Neural crest cell (in vitro differentiated cells): ENCODE measurements around the gene ZNF492. TPM values are rescaled to one million over a fixed set of nuclear protein-coding genes. Genes with fewer than 3 reads are reported as not detected.
"Not testable (repeated sequence)": the region's sequence is repeated elsewhere in the genome, so short reads cannot be mapped to it uniquely, and the experiment has no call there.

Experiments used
- DNase-seq: peaks from one replicate; pipeline ENCODE4 v3.0.0; 2021; ENCODE audit warnings: low read depth, mixed read lengths, low spot score
- H3K27ac Mint-ChIP-seq: one replicate; pipeline ENCODE4 v1.8.0; 2021; ENCODE audit warnings: mild to moderate bottlenecking, mixed read lengths; ENCODE audit not compliant: unreplicated experiment
- H3K27me3 Mint-ChIP-seq: 2 replicates; pipeline ENCODE4 v1.8.0; 2021; ENCODE audit warnings: low read depth, mild to moderate bottlenecking, mixed read lengths
- H3K36me3 Mint-ChIP-seq: 2 replicates; pipeline ENCODE4 v1.8.0; 2021; ENCODE audit warnings: low read depth, mild to moderate bottlenecking, mixed read lengths
- H3K4me1 Mint-ChIP-seq: 2 replicates; pipeline ENCODE4 v1.8.0; 2021; ENCODE audit warnings: mixed read lengths
- H3K4me3 Mint-ChIP-seq: one replicate; pipeline ENCODE4 v1.8.0; 2021; ENCODE audit warnings: mild to moderate bottlenecking, mixed read lengths
- H3K9me3 Mint-ChIP-seq: 2 replicates; pipeline ENCODE4 v1.8.0; 2021; ENCODE audit warnings: mixed read lengths
- total RNA-seq: library from RNA; stranded (reverse); gene quantifications from 2 replicates; pipeline ENCODE4 v1.2.1, GENCODE V29; 2021
- TF ChIP-seq, protein P1 (sequence below): fragments of 200-600 bp; sonication (generic); conservative IDR thresholded peaks from 2 replicates; pipeline ENCODE4 v1.5.0; 2021; ENCODE audit warnings: antibody characterized with exemption, mild to moderate bottlenecking

ZNF492 gene
- total RNA-seq, 1 donor from 2014 or later, result not detected

DNA sequence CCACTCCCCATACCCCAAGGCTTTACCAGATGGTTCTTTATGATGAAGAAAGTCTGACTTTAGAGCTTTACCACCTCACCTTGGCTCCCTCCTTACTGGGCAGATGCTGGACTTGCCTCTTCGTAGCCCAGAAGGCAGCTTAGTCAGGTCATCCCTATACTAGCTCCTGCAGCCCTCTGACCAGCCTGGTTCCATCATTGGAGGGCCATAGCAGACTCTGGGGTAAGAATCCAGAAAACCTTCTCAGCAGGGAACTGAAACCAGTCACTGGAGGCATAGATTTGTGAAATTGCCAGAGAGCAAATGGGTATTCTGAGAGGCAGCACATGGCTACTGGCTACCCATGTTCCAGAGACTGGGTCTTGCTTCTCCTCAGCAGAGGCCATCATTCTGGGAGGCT is 21.8 kb upstream of the ZNF492 start:
- Mint-ChIP-seq H3K27me3 (no peaks in the 10 kb centered on the region), H3K4me3 (no peak overlapping the region), H3K27ac (no peak overlapping the region), H3K36me3 (peaks cover 9% of the 10 kb centered on the region), H3K4me1 (no peaks in the 10 kb centered on the region), H3K9me3 (peaks cover 9% of the 10 kb centered on the region)
- TF ChIP-seq, protein P1, sequence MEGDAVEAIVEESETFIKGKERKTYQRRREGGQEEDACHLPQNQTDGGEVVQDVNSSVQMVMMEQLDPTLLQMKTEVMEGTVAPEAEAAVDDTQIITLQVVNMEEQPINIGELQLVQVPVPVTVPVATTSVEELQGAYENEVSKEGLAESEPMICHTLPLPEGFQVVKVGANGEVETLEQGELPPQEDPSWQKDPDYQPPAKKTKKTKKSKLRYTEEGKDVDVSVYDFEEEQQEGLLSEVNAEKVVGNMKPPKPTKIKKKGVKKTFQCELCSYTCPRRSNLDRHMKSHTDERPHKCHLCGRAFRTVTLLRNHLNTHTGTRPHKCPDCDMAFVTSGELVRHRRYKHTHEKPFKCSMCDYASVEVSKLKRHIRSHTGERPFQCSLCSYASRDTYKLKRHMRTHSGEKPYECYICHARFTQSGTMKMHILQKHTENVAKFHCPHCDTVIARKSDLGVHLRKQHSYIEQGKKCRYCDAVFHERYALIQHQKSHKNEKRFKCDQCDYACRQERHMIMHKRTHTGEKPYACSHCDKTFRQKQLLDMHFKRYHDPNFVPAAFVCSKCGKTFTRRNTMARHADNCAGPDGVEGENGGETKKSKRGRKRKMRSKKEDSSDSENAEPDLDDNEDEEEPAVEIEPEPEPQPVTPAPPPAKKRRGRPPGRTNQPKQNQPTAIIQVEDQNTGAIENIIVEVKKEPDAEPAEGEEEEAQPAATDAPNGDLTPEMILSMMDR, result no peak
- no peak for DNase-seq

DNA sequence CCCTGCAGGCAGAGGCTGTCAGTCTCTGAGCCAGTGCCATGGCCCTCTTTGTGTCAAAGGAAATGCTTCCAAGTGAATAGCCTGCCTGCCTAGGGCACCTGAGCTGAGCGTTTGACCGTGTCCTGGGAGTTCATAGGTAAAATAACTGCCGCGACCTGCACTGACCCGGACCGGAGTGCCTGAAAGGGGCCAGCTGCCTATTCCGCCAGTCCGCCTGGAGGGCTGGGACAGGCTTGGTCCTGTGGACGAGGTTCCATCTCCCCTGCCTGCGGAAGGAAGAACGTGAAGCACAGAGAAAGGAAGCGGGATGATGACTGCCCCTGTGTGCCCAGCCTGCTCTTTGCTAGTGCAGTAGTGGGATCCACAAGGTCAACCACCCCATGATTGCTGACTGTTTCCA is 17.5 kb upstream of the ZNF492 start:
- Mint-ChIP-seq H3K9me3 (peaks cover 7% of the 10 kb centered on the region), H3K4me3 (no peak overlapping the region), H3K36me3 (peaks cover 5% of the 10 kb centered on the region), H3K4me1 (no peaks in the 10 kb centered on the region), H3K27ac (no peak overlapping the region), H3K27me3 (no peaks in the 10 kb centered on the region)
- TF ChIP-seq, protein P1, result no peak
- DNase-seq, result no peak

DNA sequence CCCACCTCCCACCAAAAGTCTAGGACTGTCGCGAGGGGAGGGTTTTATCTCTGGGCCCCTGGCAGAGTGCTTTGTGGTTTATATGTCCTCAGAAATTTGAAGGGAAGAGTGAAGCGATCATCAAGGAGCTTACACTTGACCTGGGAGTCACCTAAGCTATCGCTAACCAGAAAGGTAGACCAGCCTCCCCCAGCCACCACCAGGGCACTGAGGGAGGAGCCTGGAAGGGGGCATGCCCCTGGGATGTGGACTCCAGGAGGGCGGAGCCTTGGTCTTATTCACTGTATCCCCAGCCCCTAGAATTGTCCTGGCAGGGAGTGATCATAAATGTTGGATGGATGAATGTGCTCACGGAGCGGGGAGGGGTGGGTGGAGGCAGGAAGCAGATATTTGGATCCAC is 16.9 kb upstream of the ZNF492 start:
- H3K4me3 Mint-ChIP-seq, H3K27me3 Mint-ChIP-seq, DNase-seq, H3K27ac Mint-ChIP-seq, H3K4me1 Mint-ChIP-seq, H3K36me3 Mint-ChIP-seq, H3K9me3 Mint-ChIP-seq: not testable (repeated sequence)

DNA sequence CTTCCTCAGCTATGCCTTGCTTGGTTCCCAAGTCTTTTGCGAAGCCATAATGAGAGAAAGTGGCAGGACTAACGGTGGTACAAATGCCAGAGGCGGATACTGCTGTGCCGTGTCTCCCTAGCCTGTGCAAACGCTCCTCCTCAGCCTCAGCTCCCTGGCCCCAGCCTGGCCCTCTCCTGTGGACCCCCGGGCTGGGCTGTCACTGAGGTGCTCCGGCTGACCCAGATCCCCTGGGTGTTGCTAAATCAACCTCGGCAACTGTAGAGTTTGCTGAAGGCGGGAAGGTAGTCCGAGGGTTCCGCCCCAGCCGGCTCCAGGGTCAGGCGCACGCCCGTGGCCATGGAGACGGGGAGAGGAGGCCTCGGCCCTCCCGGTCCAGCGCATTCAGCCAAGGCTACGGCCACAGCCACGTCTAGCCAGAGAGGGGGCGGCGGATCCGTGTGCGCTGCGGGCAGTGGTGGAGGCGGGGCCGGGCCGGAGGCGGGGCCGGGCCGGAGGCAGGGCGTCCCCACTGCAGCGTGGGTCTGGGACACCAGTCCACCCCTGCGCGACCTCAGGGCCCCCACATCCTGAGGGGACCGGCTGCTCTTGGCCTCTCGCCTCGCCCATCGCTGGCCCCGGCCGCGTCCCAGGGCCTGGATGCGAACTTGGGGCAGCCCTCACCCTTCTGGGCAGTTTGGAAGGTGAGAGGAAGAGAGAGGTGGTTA is 16.4 kb upstream of the ZNF492 start:
- Mint-ChIP-seq H3K36me3 (peaks cover 7% of the 10 kb centered on the region), H3K27ac (no peak overlapping the region), H3K9me3 (peaks cover 7% of the 10 kb centered on the region), H3K27me3 (no peaks in the 10 kb centered on the region), H3K4me3 (no peak overlapping the region), H3K4me1 (no peaks in the 10 kb centered on the region)
- no peak for DNase-seq
- TF ChIP-seq, protein P1, result no peak

DNA sequence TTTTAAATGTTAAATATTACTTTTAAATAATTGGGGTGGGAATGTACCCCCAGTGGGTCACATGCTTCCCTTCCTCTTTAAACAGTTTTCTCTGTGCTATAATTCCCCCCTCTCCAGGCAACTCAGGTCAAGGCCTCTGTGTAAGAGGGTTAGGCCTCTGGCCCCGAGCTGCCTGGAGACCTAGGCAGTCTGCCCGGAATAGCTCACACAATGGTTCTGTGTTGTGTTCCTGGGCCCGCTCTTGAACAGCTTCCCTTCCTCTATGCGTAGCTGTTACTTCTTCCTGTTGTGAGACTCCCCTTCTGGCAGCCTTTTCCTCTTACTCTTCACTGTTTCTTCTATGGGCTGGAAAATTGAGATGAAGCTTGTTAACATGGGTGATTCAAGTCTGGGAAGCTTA is 14.8 kb upstream of the ZNF492 start:
- no peak overlapping the region for H3K4me3 Mint-ChIP-seq
- peaks cover 4% of the 10 kb centered on the region for H3K9me3 Mint-ChIP-seq
- H3K27ac Mint-ChIP-seq, result no peak overlapping the region
- no peak for DNase-seq
- TF ChIP-seq, protein P1, result no peak
- H3K36me3 Mint-ChIP-seq, result peaks cover 7% of the 10 kb centered on the region
- no peaks in the 10 kb centered on the region for H3K27me3 Mint-ChIP-seq
- no peaks in the 10 kb centered on the region for H3K4me1 Mint-ChIP-seq

DNA sequence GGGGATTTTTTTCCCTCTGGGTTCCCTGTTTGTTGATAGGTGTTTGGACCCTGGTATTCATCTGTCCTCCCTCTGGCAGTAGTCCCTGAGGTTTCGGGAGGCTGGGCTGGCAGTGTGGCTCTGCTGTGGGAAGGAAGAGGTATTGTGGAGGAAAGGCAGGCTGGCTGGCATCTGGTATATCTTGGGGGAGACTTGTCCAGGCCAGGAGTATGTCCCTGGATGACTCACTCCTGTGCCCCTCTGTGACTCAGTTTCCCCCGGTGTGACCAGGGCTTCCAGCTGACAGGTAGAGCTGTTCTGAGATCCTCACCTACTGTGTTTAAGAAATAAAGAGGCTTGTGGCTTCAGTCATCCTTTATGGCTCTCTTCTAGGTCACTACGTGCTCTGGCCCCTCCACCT is 14.2 kb upstream of the ZNF492 start:
- H3K9me3 Mint-ChIP-seq, result peaks cover 4% of the 10 kb centered on the region
- H3K36me3 Mint-ChIP-seq, result peaks cover 7% of the 10 kb centered on the region
- TF ChIP-seq, protein P1, result no peak
- H3K4me1 Mint-ChIP-seq, result no peaks in the 10 kb centered on the region
- no peaks in the 10 kb centered on the region for H3K27me3 Mint-ChIP-seq
- DNase-seq, result no peak
- H3K4me3 Mint-ChIP-seq, result no peak overlapping the region
- H3K27ac Mint-ChIP-seq, result no peak overlapping the region
